GM18870 (cell line): ENCODE measurements around the gene VAC14.
"Not testable (repeated sequence)": the region's sequence is repeated elsewhere in the genome, so short reads cannot be mapped to it uniquely, and the experiment has no call there.

Experiments used
- ATAC-seq: cut with Tn5 transposase; IDR thresholded peaks from one replicate; pipeline ENCODE4 v1.9.1; 2021; ENCODE audit warnings: moderate library complexity; ENCODE audit not compliant: unreplicated experiment

The VAC14 gene

DNA sequence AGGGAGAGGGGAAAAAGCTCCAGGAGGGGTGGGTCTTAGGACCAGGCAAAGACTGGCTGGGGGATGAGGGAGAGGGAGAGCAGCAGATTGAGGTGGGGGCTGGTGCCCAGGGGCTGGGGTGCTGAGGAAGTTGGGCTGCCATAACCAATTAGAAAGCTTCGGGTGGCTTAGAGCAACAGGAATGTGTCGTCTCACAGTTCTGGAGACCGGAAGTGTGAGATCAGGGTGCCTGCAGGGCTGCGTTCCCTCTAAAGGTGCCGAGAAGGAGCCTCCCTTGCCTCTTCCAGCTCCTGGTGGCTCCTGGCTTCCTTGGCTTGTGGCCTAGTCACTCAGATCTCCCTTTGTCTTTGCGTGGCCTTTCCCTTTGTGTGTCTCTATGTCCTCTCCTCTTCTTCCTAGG, 152.4 kb downstream of the VAC14 start:
- ATAC-seq: no peak

DNA sequence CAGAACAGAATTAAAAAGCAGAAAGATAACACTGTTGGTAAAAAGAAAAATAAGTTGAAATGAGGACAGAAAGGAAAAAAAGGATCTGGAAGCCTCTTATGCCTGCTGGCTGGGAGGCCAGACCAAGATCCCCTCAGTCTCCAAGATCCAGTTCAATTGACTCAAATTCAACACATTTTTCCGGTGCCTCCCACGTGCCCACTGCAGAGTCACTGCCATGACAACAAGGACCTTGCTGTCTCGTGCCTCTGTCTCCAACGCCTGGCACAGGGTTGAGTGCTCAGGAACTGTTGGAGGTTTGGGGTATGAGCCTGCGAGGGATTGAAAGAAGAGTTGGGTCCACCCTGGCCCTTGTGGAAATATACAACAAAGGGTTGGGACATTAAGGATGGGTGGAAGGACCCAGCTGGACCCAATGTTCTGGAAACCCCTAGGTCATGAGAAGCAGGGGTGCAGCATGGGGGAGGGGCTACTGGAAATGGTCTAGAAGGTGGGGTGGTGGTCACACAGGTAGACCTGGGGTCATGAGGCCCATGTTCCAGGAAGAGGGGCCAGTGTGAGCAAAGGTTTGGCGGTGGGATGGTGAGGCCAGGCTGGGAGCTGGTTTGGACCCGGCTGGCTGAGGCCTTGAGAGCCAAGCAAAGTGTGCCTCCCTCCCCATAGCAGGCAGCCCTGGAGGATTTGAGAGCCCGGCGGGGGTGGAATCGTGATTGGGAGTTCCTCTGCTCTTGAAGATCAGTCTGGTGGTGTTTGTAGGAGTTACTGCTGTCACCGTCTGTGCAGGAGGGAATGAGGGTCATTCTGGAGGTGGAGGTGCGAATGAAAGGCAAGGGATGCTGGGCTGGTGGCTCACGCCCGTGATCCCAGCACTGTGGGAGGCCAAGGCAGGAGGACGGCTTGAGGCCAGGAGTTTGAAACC, 153.3 kb downstream of the VAC14 start:
- no peak for ATAC-seq

DNA sequence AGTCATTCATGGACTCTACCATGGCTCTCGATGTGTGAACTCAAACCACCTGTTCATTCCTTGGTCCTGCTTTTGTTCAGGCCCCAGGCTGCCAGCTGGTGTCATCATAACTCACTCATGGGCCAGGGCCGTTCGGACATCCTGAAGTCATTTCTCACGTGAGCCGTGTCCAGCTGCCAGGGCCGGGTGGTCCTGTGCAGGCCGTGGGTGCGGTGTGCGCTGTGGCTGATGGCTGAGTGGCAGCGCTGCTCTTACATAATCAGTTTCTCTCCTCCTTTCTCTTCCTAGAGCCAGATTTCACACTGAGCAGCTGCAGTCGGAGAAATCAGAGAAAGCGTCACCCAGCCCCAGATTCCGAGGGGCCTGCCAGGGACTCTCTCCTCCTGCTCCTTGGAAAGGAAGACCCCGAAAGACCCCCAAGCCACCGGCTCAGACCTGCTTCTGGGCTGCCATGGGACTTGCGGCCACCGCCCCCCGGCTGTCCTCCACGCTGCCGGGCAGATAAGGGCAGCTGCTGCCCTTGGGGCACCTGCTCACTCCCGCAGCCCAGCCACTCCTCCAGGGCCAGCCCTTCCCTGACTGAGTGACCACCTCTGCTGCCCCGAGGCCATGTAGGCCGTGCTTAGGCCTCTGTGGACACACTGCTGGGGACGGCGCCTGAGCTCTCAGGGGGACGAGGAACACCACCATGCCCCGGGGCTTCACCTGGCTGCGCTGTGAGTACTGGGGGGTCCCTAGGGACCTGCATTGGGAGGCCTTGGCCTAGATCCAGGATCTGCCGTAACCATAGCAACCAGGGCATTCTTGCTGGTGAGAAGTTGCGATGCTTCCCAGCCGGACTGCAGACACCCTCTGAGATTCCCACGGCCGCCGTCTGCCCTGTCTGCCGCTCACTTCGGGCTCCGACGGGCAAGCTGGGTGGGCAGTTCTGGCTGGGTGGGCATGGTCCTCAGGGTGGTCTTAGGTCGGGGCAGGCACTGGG, 154.4 kb downstream of the VAC14 start, which contains the start of gene IL34:
Gene IL34 (plus strand): TSS at position 300 of the 982 bp plus-strand sequence. CDS start 389 bp downstream, at position 689.
- no peak for ATAC-seq

DNA sequence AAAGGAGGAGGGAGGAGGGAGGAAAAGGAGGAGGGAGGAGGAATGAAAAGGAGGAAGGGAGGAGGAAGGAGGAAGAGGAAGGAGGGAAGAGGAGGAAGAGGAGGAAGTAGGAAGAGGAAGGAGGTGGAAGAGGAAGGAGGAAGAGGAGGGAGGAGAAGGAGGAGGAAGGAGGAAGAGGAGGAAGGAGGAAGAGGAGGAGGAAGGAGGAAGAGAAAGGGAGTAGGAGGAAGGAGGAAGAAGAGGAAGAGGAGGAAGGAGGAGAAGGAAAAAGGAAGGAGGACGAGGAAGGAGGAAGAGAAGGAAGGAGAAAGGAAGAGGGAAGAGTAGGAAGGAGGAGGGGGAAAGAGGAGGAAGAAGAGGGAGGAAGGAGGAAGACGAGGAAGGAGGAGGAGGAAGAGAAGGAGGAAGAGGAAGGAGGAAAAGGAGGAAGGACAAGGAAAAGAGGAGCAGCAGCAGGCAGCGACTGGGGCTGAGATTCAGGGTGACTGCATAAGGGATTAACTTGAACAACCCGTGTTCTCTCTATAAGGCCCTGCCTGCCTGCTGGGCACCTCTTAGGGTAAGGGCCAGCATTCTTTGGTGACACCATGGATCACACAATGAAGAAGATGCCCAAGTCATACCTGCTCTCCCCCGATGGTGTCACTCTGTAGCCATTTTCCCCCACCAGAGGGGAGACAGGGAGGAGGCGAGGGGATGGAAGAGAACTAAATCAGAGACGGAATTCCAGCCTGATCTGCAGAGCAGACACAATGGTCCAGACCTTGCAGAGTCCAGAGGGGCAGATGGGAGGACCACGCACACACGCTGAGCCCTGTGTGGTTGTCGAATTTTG, 156.0 kb downstream of the VAC14 start:
- ATAC-seq: no peak

DNA sequence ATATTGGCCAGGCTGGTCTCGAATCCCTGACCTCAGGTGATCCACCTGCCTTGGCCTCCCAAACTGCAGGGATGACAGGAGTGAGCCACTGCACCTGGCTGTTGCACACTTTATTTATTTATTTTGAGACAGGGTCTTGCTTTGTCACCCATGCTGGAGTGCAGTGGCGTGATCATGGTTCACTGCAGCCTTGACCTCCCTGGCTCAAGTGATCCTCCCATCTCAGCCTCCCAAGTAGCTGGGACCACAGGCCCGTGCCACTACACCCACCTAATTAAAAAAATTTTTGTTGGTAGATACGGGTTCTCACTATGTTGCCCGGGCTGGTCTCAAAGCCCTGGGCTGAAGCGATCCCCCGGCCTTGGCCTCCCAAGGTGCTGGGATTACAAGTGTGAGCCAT, 157.7 kb downstream of the VAC14 start:
- ATAC-seq: not testable (repeated sequence)

DNA sequence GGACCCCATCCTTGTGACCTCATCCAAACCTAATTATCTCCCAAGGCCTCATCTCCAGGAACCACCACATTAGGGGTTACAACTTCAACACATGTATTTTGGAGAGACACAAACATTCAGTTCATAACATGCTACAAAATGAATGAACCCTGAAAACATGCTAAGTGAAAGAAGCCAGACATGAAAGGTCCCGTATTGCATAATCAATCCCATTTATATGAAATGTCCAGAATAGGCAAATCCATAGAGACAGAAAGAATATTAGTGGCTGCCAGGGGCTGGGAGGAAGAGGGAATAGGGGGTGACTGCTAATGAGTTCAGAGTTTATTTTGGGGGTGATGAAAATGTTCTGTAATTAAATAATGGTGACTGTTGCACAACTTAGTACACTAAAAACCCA, 158.3 kb downstream of the VAC14 start:
- ATAC-seq: no peak

DNA sequence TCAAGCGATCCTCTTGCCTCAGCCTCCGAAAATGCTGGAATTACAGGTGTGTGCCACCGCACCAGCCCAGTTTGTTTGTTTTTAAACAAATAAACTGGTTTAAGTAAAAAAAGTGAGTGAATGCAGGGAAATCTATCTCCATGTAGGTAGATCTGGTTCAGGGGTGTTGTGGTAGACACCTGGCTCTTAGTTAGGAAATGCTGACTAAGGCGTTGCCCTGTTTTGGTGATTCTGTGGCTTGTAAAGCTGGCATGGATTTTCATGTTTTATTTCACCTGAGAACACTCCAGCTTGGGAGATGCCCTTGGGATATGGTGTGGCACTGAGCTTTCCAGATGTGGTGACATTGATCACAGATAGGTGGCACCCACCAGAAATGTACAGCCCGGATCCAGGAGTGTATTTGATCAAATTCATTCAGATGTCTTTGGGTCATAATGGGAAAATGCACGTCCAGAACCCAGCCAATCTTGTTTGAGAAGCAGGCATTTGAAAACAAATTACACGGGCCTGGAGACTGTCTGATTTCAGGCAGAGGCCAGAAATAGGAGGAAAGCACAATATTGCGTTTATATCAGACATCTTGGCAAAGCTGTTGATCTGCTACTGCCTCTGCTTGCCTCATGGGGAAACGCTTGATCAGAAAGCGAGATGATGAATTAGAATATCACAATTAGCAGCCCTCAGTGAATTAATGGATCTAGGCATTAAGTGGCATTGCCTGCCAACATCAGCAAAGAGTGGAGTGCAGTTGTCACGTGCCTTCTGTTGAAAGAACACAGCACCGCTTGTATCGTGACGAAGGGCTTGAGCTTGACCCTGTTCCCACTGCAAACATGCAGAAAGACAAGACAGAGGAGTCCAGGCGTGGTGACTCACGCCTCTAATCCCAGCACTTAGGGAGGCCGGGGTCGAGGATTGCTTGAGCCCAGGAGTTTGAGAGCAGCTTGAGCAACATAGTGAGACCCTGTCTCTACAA, 161.9 kb downstream of the VAC14 start:
- no peak for ATAC-seq
